GM18511 (cell line): ENCODE results near the gene TOM1L2.
"Not testable (repeated sequence)": the region's sequence is repeated elsewhere in the genome, so short reads cannot be mapped to it uniquely, and the experiment has no call there.

Source experiments
- ATAC-seq: cut with Tn5 transposase; IDR thresholded peaks from one replicate; pipeline ENCODE4 v1.9.1; 2021; ENCODE audit warnings: mild to moderate bottlenecking, moderate library complexity; ENCODE audit not compliant: unreplicated experiment

Gene TOM1L2

DNA sequence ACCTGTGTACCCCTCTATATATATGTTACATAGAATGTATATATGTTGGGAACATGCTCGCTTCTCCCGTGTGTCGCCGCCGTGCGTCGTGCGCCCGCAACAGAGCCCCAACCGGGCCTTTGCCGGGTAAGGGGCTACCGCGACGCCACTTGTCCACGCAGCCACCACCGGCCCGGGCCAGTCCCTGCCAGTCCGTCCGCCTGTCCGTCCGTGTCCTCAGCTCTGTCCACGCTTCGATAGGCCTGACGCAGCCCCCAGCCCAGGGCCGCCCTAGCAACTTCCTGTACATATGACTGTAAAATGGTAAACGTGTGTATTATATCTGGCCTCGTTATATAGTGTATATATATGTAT is 161.3 kb downstream of the TOM1L2 start:
- no peak for ATAC-seq

GRCh38 chr17:17810084-17810894 is 161.9 kb downstream of the TOM1L2 start:
- ATAC-seq = no peak

- no peak for ATAC-seq
Observed at GRCh38 chr17:17809531-17810083, 162.6 kb downstream of the TOM1L2 start.

- no peak for ATAC-seq
Observed at GRCh38 chr17:17808706-17809432, 163.3 kb downstream of the TOM1L2 start.

- ATAC-seq = not testable (repeated sequence)
Observed at GRCh38 chr17:17808200-17808599, 164.0 kb downstream of the TOM1L2 start.

DNA sequence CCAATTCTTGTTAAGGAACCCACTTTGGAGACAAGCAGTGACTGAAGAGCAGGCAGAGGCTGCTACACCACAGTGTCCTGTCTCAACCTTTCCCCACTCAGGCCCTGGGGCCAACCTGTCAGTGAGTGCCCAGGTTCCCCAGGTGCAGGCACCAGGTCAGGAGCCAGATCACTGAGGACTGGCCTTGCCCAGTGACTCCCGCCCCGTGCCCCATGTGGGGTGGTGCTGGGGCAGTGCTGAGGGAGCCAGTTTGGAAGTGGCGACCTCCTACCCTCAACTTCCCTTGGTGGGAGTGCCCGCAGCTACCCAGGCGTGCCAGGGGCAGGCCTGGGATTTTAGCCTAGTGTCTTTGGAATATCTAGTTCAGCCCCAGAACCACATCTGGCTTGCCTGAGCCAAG is 164.8 kb downstream of the TOM1L2 start:
- ATAC-seq = no peak

- ATAC-seq = no peak
Observed at GRCh38 chr17:17806611-17807274, 165.5 kb downstream of the TOM1L2 start.

GRCh38 chr17:17806035-17806434 is 166.2 kb downstream of the TOM1L2 start:
- ATAC-seq = no peak

DNA sequence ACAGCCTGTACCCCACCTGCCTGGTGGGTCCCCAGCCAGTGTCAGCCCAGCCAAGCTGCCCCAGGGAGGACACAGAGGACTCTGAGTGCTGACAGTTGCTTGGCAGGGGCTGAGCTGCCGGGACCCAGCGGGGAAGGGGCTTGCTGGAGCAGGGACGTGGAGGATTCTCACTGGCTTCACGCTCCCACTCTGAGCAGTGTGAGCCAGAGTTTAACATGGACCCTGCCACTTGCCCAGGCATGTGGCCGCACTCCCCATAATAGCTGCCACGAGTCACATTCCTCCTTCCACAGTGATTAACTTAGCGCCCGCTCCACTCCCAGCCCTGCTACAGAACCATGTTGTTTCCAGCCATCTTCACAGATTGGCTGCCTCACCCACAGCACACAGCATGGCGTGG is 166.6 kb downstream of the TOM1L2 start:
- ATAC-seq = no peak

DNA sequence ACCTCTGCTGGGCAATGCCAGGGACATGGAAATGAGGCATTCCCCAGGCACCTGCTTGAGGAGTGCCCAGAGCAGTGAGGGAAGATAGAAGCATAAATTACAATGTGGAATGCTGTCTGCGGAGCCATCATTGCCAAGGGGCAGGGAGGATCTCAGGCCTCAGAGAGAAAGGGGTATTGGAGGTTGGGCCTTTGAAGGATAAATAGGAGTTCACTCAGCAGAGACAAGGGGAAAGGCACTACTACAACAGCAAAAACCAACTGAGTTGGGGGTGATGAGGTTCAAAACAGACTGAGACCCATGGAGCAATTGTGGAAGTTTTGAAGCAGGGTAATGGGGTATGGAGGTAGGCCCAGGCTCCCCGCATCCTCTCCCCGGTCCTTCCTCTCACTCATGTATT is 168.2 kb downstream of the TOM1L2 start:
- ATAC-seq = no peak

- no peak for ATAC-seq
Observed at GRCh38 chr17:17801800-17802481, 170.3 kb downstream of the TOM1L2 start.

DNA sequence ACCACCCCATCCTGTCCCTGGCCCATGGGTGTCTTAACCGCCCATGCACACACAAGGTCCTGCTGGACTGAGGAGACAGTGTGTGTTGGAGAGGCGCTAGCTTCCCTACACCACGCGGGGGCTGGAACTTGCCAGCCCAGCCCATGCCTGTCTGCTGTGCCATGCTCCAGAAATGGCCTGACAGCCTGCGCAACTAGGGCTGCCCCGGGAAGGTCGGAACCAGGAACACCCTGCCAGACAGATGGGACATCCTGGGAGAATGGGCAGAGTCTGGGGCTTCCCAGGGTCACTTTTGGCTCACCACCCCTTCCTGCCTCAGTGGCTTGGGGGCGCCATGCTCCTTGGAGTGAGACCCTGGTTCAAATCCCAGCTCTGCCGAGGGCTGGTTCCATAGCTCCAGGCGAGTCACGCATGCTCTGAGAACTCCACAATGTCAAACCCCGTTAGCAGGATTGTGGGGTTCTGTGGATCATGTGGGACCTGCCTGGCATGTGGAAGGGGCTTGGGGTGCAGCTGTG is 171.6 kb downstream of the TOM1L2 start:
- ATAC-seq = no peak

DNA sequence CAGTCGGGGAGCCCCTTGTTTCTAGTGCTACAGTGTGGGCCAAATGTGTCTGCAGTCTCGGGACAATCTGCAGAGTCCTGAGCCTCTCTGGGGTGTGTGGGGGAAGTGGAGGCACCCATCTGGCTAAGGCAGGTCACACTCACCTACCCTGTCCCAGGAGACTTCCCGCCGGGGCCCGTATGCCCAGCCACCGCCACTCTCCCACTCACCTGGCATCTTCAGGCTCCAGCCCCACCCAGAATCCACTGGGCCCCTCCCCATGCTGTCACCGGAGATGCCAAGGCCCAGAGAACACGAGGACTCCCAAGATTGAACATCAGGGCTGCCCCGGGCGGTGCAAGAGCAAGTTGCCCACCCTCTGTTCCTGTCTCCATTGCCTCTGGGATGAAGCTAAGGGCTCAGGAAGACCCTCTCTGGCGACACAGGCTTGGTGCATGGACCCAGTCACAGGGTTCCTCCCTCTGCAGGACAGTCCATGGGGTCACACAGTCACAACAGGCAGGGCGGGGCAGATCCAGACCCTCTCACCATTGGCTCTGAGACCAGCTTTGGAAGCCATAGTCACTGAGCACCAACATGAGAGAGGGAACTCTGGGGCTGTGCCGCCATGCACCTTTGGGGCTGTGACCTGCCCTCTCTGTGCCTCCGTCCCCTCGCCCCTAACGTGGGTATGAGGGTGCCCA is 173.5 kb downstream of the TOM1L2 start:
- no peak for ATAC-seq

DNA sequence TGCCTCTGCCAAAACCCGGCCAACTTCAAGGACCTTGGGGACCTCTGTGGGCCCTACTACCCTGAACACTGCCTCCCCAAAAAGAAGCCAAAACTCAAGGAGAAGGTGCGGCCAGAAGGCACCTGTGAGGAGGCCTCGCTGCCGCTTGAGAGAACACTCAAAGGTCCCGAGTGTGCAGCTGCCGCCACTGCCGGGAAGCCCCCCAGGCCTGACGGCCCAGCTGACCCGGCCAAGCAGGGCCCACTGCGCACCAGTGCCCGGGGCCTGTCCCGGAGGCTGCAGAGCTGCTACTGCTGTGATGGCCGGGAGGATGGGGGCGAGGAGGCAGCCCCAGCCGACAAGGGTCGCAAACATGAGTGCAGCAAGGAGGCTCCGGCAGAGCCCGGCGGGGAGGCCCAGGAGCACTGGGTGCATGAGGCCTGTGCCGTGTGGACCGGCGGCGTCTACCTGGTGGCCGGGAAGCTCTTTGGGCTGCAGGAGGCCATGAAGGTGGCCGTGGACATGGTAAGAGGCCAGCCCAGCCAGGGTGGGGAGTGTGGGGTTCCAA is 174.1 kb downstream of the TOM1L2 start:
- ATAC-seq = no peak

GRCh38 chr17:17797119-17797809 is 174.9 kb downstream of the TOM1L2 start:
- no peak for ATAC-seq

DNA sequence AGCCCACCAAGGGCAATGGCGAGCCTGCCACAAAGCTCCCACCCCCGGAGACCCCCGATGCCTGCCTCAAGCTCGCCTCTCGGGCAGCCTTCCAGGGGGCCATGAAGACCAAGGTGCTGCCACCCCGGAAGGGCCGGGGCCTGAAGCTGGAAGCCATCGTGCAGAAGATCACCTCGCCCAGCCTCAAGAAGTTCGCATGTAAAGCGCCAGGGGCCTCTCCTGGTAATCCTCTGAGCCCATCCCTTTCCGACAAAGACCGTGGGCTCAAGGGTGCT is 175.5 kb downstream of the TOM1L2 start:
- no peak for ATAC-seq

GRCh38 chr17:17795946-17796786 is 176.0 kb downstream of the TOM1L2 start:
- ATAC-seq = no peak

GRCh38 chr17:17795296-17795695 is 176.9 kb downstream of the TOM1L2 start:
- ATAC-seq = no peak

- ATAC-seq = no peak
Observed at GRCh38 chr17:17794382-17794781, 177.8 kb downstream of the TOM1L2 start.
